ENCODE measurements around the gene ZNF101. TPM values are rescaled to one million over a fixed set of nuclear protein-coding genes. Genes with fewer than 3 reads are reported as not detected.
A peak's percentile ranks its signal among the peaks of the same experiment; 100 is the strongest.

ZNF101 gene
- total and polyA plus RNA-seq, 2 donors (not counting 1 experiment from before 2014, with no cell fraction given) = 15.2 to 74.3 TPM

GRCh38 chr19:19662871-19663255 is 5.8 kb upstream of the ZNF101 start:
- TF ChIP-seq CTCF (IDR thresholded peaks at IDR 0.05) (no peak), EZH2 (IDR thresholded peaks at IDR 0.05; ENCODE audit: borderline replicate concordance, insufficient read depth, low read depth, low read length, poor library complexity, severe bottlenecking) (no peak)
- ATAC-seq (ENCODE audit: low read depth) (no peak), DNase-seq (no peak)
- H3K27me3 ChIP-seq (replicated peaks in 1 of 4; ENCODE audit: control extremely low read depth in 1 of 4, control insufficient read depth in 3 of 4, insufficient read depth in 4 of 4, low read length in 3 of 4) = no peaks in the 10 kb centered on the region
- peak overlapping the region; percentile 74 for H3K9ac ChIP-seq (ENCODE audit: low read length)
- 10% methylated on average over 14 of the region's 17 CpGs for WGBS (ENCODE audit: insufficient coverage)
- intact Hi-C loops (cut with micrococcal nuclease) = loop anchor here (1.0 to 2.0 kb wide), 6 partner anchors 20 to 258 kb away; partner anchors contain the start of genes GATAD2A, GMIP, NDUFA13 and ZNF14
- peak overlapping the region; percentile 97 for H3K27ac Mint-ChIP-seq
- peaks cover 51% of the 10 kb centered on the region for H3K79me2 ChIP-seq (ENCODE audit: control insufficient read depth, insufficient read depth, low read length)
- peak overlapping the region; percentile 77 for H3K27ac ChIP-seq (ENCODE audit: low read length in 2 of 2)
- no peaks in the 10 kb centered on the region for H3K9me3 Mint-ChIP-seq (ENCODE audit: insufficient read depth)
- no peaks in the 10 kb centered on the region for H4K20me1 ChIP-seq (ENCODE audit: control insufficient read depth, insufficient read depth, low read length, poor library complexity, severe bottlenecking)
- peaks cover 35% of the 10 kb centered on the region for H3K4me1 Mint-ChIP-seq
- CTCF ChIA-PET = interaction anchor here (1.6 to 3.2 kb wide), 4 partner anchors 11 to 131 kb away, joined by 4 to 12 read pairs (median 8); partner anchors contain the start of gene GMIP
- POLR2A ChIA-PET = interaction anchor here (0.5 to 2.9 kb wide), 4 partner anchors 19 to 248 kb away, joined by 5 to 22 read pairs (median 6); partner anchors contain the start of genes GMIP, LPAR2 and ZNF253
- H3K4me1 ChIP-seq (ENCODE audit: control insufficient read depth in 2 of 2, insufficient read depth in 2 of 2, low read length in 2 of 2) = peaks cover 38 to 55% of the 10 kb centered on the region in 2 donors
- H3K4me3 ChIP-seq (ENCODE audit: control extremely low read depth in 1 of 5, extremely low read depth in 1 of 5, insufficient read depth in 1 of 5, low read depth in 2 of 5, low read length in 4 of 5) = peak overlapping the region; percentile 75 to 88 (median 77)
- H3K4me2 ChIP-seq (replicated peaks; ENCODE audit: low read depth, low read length, poor library complexity, severe bottlenecking) = peak overlapping the region; percentile 86
- H3K27me3 Mint-ChIP-seq = no peaks in the 10 kb centered on the region
- peaks cover 0 to 24% of the 10 kb centered on the region in 2 experiments for H3K36me3 ChIP-seq (replicated peaks in 1 of 2; ENCODE audit: control extremely low read depth in 1 of 2, control insufficient read depth in 1 of 2, extremely low read depth in 1 of 2, insufficient read depth in 2 of 2, low read length in 1 of 2)
- H3K9me3 ChIP-seq (ENCODE audit: control extremely low read depth in 1 of 3, control insufficient read depth in 2 of 3, insufficient read depth in 1 of 3, low read length in 2 of 3) = peaks cover 0 to 10% (median 0%) of the 10 kb centered on the region in 3 donors
- H3K4me3 Mint-ChIP-seq = peak overlapping the region; percentile 93
- H2AFZ ChIP-seq (ENCODE audit: insufficient read depth, low read depth, low read length, poor library complexity, severe bottlenecking) = peak overlapping the region; percentile 73

Measured in B cell (primary cell).